Hepatocyte (in vitro differentiated cells): Measurements from ENCODE around the gene USP48. TPM values are rescaled to one million over a fixed set of nuclear protein-coding genes. Genes with fewer than 3 reads are reported as not detected.

Experiments used
- DNase-seq: peaks from one replicate; pipeline ENCODE4 v3.0.0-alpha.2; 2016; ENCODE audit warnings: low spot score
- H2AFZ ChIP-seq: fragments of 200-600 bp; sonication (generic); 2 replicates; pipeline ENCODE4 v1.6.0; 2016; ENCODE audit warnings: antibody characterized with exemption, mild to moderate bottlenecking
- H3K27ac ChIP-seq: fragments of 200-600 bp; sonication (generic); 2 replicates; pipeline ENCODE4 v1.5.1; 2016; ENCODE audit warnings: mild to moderate bottlenecking
- H3K27me3 ChIP-seq: fragments of 200-600 bp; sonication (generic); 2 replicates; pipeline ENCODE4 v1.6.1; 2016
- H3K36me3 ChIP-seq: fragments of 200-600 bp; sonication (generic); replicated peaks from 2 replicates; pipeline ENCODE4 v1.5.1; 2016; ENCODE audit warnings: low read depth; ENCODE audit not compliant: insufficient read depth
- H3K4me1 ChIP-seq: fragments of 200-600 bp; sonication (generic); 2 replicates; pipeline ENCODE4 v1.5.1; 2016; ENCODE audit warnings: mild to moderate bottlenecking, moderate library complexity; ENCODE audit not compliant: insufficient read depth
- H3K4me2 ChIP-seq: fragments of 200-600 bp; sonication (generic); 2 replicates; pipeline ENCODE4 v1.6.0; 2016
- H3K4me3 ChIP-seq: fragments of 200-600 bp; sonication (generic); 2 replicates; pipeline ENCODE4 v1.5.1; 2016; ENCODE audit warnings: mild to moderate bottlenecking
- H3K79me2 ChIP-seq: fragments of 200-600 bp; sonication (generic); 2 replicates; pipeline ENCODE4 v1.6.0; 2017; ENCODE audit warnings: mild to moderate bottlenecking
- H3K9me2 ChIP-seq: fragments of 200-600 bp; sonication (generic); replicated peaks from 2 replicates; pipeline ENCODE4 v1.6.0; 2017; ENCODE audit warnings: mild to moderate bottlenecking; ENCODE audit not compliant: insufficient read depth
- H3K9me3 ChIP-seq: fragments of 200-600 bp; sonication (generic); 2 replicates; pipeline ENCODE4 v1.5.1; 2016; ENCODE audit warnings: low read depth, mild to moderate bottlenecking
- H4K20me1 ChIP-seq: fragments of 200-600 bp; sonication (generic); 2 replicates; pipeline ENCODE4 v1.6.0; 2016; ENCODE audit warnings: mild to moderate bottlenecking; ENCODE audit not compliant: insufficient read depth, poor library complexity, severe bottlenecking
- EZH2 ChIP-seq: fragments of 200-600 bp; sonication (generic); IDR thresholded peaks from 2 replicates; pipeline ENCODE4 v1.6.1; 2016; ENCODE audit warnings: antibody characterized with exemption, mild to moderate bottlenecking, borderline replicate concordance
- EZH2phosphoT487 ChIP-seq: fragments of 200-600 bp; sonication (generic); IDR thresholded peaks from one replicate; pipeline ENCODE4 v1.6.1; 2018; ENCODE audit warnings: antibody characterized with exemption, mild to moderate bottlenecking, low read depth, moderate library complexity; ENCODE audit not compliant: unreplicated experiment, severe bottlenecking
- WGBS: methylation state at CpG from one replicate; pipeline ENCODE4 v1.1.6; 2016; ENCODE audit warnings: low lambda C conversion rate; ENCODE audit errors: missing lambda C conversion rate; 5-methylcytosine and 5-hydroxymethylcytosine counted together
- polyA plus RNA-seq: library from polyadenylated mRNA; unstranded; fragments of >200 nt; fragmentation: Nextera tagmentation; extraction: Ambion mirVana; gene quantifications from 2 replicates; pipeline ENCODE4 v1.2.1, GENCODE V29; 2016
- total RNA-seq: library from RNA; depleted of rRNA; stranded (reverse); fragments of >200 nt; gene quantifications from 2 replicates; pipeline ENCODE4 v1.2.3, GENCODE V29; 2014
- TF ChIP-seq, protein P1 (sequence below): fragments of 200-600 bp; sonication (generic); IDR thresholded peaks from 2 replicates; pipeline ENCODE4 v1.5.1; 2016; ENCODE audit warnings: antibody characterized with exemption, mild to moderate bottlenecking; ENCODE audit not compliant: poor library complexity

Gene USP48
- total and polyA plus RNA-seq, 2 experiments from 2014 or later = 38.9 to 39.5 TPM

DNA sequence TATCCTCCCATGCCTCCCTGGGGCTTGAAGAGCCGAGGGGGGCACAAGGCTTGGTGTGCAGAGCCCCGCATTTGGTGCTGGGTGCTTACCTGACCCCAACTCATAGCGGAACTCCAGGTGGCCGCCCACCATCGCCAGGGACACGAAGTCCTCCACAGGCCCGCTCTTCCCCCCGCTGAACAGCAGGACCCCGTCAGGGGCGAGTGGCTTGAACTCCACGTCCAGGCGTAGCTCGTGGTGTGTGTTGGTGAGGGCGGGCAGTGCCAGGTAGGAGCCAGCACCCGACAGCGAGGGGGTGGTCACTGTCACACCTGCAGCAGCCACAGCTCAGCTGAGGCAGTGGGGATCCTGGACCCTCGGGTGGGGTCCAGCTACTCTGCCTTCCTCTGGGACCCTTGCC, 46.3 kb upstream of the USP48 start:
- TF ChIP-seq, protein P1, sequence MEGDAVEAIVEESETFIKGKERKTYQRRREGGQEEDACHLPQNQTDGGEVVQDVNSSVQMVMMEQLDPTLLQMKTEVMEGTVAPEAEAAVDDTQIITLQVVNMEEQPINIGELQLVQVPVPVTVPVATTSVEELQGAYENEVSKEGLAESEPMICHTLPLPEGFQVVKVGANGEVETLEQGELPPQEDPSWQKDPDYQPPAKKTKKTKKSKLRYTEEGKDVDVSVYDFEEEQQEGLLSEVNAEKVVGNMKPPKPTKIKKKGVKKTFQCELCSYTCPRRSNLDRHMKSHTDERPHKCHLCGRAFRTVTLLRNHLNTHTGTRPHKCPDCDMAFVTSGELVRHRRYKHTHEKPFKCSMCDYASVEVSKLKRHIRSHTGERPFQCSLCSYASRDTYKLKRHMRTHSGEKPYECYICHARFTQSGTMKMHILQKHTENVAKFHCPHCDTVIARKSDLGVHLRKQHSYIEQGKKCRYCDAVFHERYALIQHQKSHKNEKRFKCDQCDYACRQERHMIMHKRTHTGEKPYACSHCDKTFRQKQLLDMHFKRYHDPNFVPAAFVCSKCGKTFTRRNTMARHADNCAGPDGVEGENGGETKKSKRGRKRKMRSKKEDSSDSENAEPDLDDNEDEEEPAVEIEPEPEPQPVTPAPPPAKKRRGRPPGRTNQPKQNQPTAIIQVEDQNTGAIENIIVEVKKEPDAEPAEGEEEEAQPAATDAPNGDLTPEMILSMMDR = no peak
- no peak for TF ChIP-seq EZH2
- TF ChIP-seq EZH2phosphoT487 = no peak
- no peak overlapping the region for H3K4me2 ChIP-seq
- H3K79me2 ChIP-seq = no peaks in the 10 kb centered on the region
- WGBS = 93% methylated on average over 17 of the region's 17 CpGs
- no peaks in the 10 kb centered on the region for H3K9me2 ChIP-seq
- no peaks in the 10 kb centered on the region for H3K9me3 ChIP-seq
- H3K4me1 ChIP-seq = no peaks in the 10 kb centered on the region
- H3K27me3 ChIP-seq = no peaks in the 10 kb centered on the region
- no peaks in the 10 kb centered on the region for H4K20me1 ChIP-seq
- H3K27ac ChIP-seq = no peak overlapping the region
- no peak overlapping the region for H2AFZ ChIP-seq
- H3K4me3 ChIP-seq = no peak overlapping the region
- DNase-seq = no peak
- no peaks in the 10 kb centered on the region for H3K36me3 ChIP-seq

DNA sequence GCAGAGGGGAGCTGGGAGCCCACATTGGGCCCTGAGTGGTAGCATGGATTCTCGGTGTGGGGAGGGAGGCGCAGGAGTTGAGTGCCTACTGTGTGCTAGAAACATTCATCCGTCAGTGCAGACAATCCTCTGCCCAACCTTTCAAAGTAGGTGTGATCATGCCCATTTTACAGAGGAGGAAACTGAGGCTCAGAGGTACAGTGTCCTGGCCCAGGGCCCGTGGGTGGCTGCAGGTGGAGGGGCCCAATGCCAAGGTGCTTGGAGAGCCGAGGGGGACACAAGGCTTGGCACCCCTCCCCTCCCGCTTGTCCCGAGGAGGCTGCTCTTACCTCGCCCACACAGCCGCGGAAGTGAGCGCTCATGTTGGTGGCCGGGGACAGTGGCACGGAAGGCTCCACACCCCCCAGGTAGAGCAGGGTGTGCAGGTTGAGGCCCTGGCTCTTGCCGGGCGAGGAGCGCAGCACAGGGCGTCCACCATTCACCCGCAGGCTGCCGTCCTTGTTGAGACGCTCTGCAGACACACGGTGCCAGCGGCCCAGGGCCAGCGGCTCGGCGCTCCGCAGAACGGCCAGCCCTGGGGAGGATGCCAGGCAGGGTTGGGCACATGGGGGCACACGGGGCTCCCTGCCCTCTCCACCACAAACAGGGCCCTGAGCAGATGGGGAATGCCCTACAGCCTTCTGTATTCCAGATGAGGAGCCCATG, 45.7 kb upstream of the USP48 start:
- H3K27ac ChIP-seq = no peak overlapping the region
- no peak overlapping the region for H3K4me2 ChIP-seq
- DNase-seq = no peak
- H3K79me2 ChIP-seq = no peaks in the 10 kb centered on the region
- H2AFZ ChIP-seq = no peak overlapping the region
- H4K20me1 ChIP-seq = no peaks in the 10 kb centered on the region
- WGBS = 97% methylated on average over 28 of the region's 28 CpGs
- H3K4me3 ChIP-seq = no peak overlapping the region
- TF ChIP-seq EZH2phosphoT487 (no peak), EZH2 (no peak)
- TF ChIP-seq, protein P1 = no peak
- H3K27me3 ChIP-seq = no peaks in the 10 kb centered on the region
- H3K9me2 ChIP-seq = no peaks in the 10 kb centered on the region
- no peaks in the 10 kb centered on the region for H3K9me3 ChIP-seq
- no peaks in the 10 kb centered on the region for H3K36me3 ChIP-seq
- H3K4me1 ChIP-seq = no peaks in the 10 kb centered on the region

DNA sequence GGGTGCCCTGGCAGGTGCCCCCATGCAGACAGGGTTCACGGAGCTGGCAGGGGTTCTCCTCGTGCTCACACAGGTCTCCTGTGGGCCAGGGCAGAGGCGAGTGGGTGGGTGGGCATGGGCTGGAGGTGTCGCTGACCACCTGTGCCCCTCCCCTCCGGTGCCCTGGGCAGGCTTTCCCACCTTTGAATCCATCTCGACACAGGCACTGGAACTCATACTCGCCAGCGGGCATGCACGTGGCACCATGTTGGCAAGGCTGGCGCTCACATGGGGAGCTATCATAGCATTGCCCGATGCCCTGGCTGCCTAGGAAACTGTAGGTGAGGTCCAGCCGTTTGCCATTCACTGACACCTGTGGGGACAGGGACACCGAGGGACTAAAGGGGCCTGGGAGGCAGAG, 45.1 kb upstream of the USP48 start:
- no peaks in the 10 kb centered on the region for H3K27me3 ChIP-seq
- H3K4me3 ChIP-seq = no peak overlapping the region
- TF ChIP-seq, protein P1 = no peak
- TF ChIP-seq EZH2 = no peak
- no peak for TF ChIP-seq EZH2phosphoT487
- H3K9me2 ChIP-seq = no peaks in the 10 kb centered on the region
- H3K79me2 ChIP-seq = no peaks in the 10 kb centered on the region
- no peak overlapping the region for H3K27ac ChIP-seq
- WGBS = 94% methylated on average over 10 of the region's 13 CpGs
- no peaks in the 10 kb centered on the region for H3K9me3 ChIP-seq
- H2AFZ ChIP-seq = no peak overlapping the region
- no peaks in the 10 kb centered on the region for H3K36me3 ChIP-seq
- no peak for DNase-seq
- no peaks in the 10 kb centered on the region for H4K20me1 ChIP-seq
- no peak overlapping the region for H3K4me2 ChIP-seq
- no peaks in the 10 kb centered on the region for H3K4me1 ChIP-seq
